22Rv1 (cell line): ENCODE data around the gene RTL9.
"Not testable (repeated sequence)": the region's sequence is repeated elsewhere in the genome, so short reads cannot be mapped to it uniquely, and the experiment has no call there.

Experiments used
- ZFX ChIP-seq: fragments of 450-650 bp; IDR thresholded peaks from 2 replicates; pipeline ENCODE4 v1.6.1; 2017; ENCODE audit warnings: antibody characterized with exemption, borderline replicate concordance
- TF ChIP-seq, protein P1 (sequence below): fragments of 450-650 bp; IDR thresholded peaks from 2 replicates; pipeline ENCODE4 v1.5.1; 2017; ENCODE audit warnings: mild to moderate bottlenecking

DNA sequence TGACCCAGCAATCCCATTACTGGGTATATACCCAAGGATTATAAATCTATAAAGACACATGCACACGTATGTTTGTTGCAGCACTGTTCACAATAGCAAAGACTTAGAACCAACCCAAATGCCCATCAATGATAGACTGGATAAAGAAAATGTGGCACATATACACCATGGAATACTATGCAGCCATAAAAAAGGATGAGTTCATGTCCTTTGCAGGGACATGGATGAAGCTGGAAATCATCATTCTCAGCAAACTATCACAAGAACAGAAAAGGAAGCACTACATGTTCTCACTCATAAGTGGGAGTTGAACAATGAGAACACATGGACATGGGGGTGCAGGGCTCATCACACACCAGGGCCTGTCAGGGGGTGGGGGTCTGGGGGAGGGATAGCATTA, 25.2 kb upstream of the RTL9 start:
- TF ChIP-seq, protein P1, sequence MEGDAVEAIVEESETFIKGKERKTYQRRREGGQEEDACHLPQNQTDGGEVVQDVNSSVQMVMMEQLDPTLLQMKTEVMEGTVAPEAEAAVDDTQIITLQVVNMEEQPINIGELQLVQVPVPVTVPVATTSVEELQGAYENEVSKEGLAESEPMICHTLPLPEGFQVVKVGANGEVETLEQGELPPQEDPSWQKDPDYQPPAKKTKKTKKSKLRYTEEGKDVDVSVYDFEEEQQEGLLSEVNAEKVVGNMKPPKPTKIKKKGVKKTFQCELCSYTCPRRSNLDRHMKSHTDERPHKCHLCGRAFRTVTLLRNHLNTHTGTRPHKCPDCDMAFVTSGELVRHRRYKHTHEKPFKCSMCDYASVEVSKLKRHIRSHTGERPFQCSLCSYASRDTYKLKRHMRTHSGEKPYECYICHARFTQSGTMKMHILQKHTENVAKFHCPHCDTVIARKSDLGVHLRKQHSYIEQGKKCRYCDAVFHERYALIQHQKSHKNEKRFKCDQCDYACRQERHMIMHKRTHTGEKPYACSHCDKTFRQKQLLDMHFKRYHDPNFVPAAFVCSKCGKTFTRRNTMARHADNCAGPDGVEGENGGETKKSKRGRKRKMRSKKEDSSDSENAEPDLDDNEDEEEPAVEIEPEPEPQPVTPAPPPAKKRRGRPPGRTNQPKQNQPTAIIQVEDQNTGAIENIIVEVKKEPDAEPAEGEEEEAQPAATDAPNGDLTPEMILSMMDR = not testable (repeated sequence)
- not testable (repeated sequence) for TF ChIP-seq ZFX
